Keratinocyte (primary cell): Measurements from ENCODE around the gene KIF26A. TPM values are rescaled to one million over a fixed set of nuclear protein-coding genes. Genes with fewer than 3 reads are reported as not detected.

Experiments used
- DNase-seq: peaks from one replicate; pipeline ENCODE4 v3.0.0-alpha.2; 2011; ENCODE audit warnings: low read depth, missing footprints, low spot score
- FAIRE-seq: peaks from 2 replicates; lab custom pipeline; 2011; peaks lifted over from hg19 to GRCh38; lab: Jason Lieb, UNC
- H2AFZ ChIP-seq: 2 replicates; pipeline ENCODE4 v1.6.0; 2012; ENCODE audit warnings: low read length, control low read depth, inconsistent platforms; ENCODE audit not compliant: control insufficient read depth
- H3K27ac ChIP-seq: 2 replicates; pipeline ENCODE4 v1.5.1; 2011; ENCODE audit warnings: low read length; ENCODE audit not compliant: control insufficient read depth, insufficient read depth
- H3K27me3 ChIP-seq: 3 replicates; pipeline ENCODE4 v1.6.0; 2011; ENCODE audit warnings: low read length; ENCODE audit not compliant: control insufficient read depth, insufficient read depth; ENCODE audit errors: extremely low read depth
- H3K36me3 ChIP-seq, 2 experiments: 2 replicates in 1 of 2; 3 replicates in 1 of 2; pipeline ENCODE4 v1.5.1; 2011; ENCODE audit warnings: low read length in 2 of 2, mild to moderate bottlenecking in 1 of 2; ENCODE audit not compliant: control insufficient read depth in 2 of 2, insufficient read depth in 2 of 2; ENCODE audit errors: extremely low read depth in 1 of 2
- H3K4me1 ChIP-seq: 3 replicates; pipeline ENCODE4 v1.5.1; 2011; ENCODE audit warnings: low read length; ENCODE audit not compliant: control insufficient read depth, insufficient read depth; ENCODE audit errors: extremely low read depth
- H3K4me2 ChIP-seq: 3 replicates; pipeline ENCODE4 v1.6.0; 2011; ENCODE audit warnings: low read depth, low read length; ENCODE audit not compliant: control insufficient read depth, insufficient read depth; ENCODE audit errors: extremely low read depth
- H3K4me3 ChIP-seq, 3 experiments: fragments of 200-600 bp in 1 of 3; sonication (generic) in 1 of 3; 2 replicates in 2 of 3; 3 replicates in 1 of 3; pipeline ENCODE4 v1.5.1; 2011 to 2016; ENCODE audit warnings: low read length in 3 of 3, mild to moderate bottlenecking in 3 of 3, control low read depth in 2 of 3, inconsistent platforms in 1 of 3, low read depth in 1 of 3, mixed read lengths in 1 of 3, mixed run types in 1 of 3, moderate library complexity in 1 of 3; ENCODE audit not compliant: control insufficient read depth in 2 of 3, insufficient read depth in 2 of 3; ENCODE audit errors: extremely low read depth in 1 of 3
- H3K79me2 ChIP-seq: 2 replicates; pipeline ENCODE4 v1.6.0; 2012; ENCODE audit warnings: low read length; ENCODE audit not compliant: control insufficient read depth, insufficient read depth
- H3K9ac ChIP-seq: 3 replicates; pipeline ENCODE4 v1.6.0; 2011; ENCODE audit warnings: low read length; ENCODE audit not compliant: control insufficient read depth, insufficient read depth; ENCODE audit errors: extremely low read depth
- H3K9me1 ChIP-seq: 3 replicates; pipeline ENCODE4 v1.6.0; 2011; ENCODE audit warnings: low read length; ENCODE audit not compliant: control insufficient read depth, insufficient read depth; ENCODE audit errors: extremely low read depth
- H3K9me3 ChIP-seq: 2 replicates; pipeline ENCODE4 v1.5.1; 2012; ENCODE audit warnings: low read depth, low read length; ENCODE audit not compliant: control insufficient read depth
- H4K20me1 ChIP-seq: 3 replicates; pipeline ENCODE4 v1.6.0; 2011; ENCODE audit warnings: low read length; ENCODE audit not compliant: control insufficient read depth, insufficient read depth; ENCODE audit errors: extremely low read depth
- CTCF ChIP-seq, 3 experiments: IDR thresholded peaks in 1 of 3; conservative IDR thresholded peaks in 1 of 3; optimal IDR thresholded peaks in 1 of 3; 2 replicates in 2 of 3; 3 replicates in 1 of 3; pipeline versions ENCODE3 to v1.5.1; 2011; ENCODE audit warnings: low read length in 3 of 3, mild to moderate bottlenecking in 3 of 3, moderate library complexity in 2 of 3, control low read depth in 1 of 3, inconsistent platforms in 1 of 3; ENCODE audit not compliant: insufficient read depth in 2 of 3; ENCODE audit errors: extremely low read depth in 1 of 3
- EZH2 ChIP-seq: IDR thresholded peaks from one replicate; pipeline ENCODE4 v1.6.1; 2012; ENCODE audit warnings: inconsistent platforms, mild to moderate bottlenecking, low read length, moderate library complexity
- dilution Hi-C: fragments of 300-500 bp; cut with MboI; formaldehyde crosslinking; loops from one replicate; pipeline ENCODE4 v1.7.0; 2020; ENCODE audit warnings: low sequenced_read_pairs; ENCODE audit not compliant: extremely low pct_ligation_motif_present
- polyA plus RNA-seq, 5 experiments: library from polyadenylated mRNA; depleted of rRNA in 3 of 5; stranded (reverse) in 3 of 5; stranded (forward) in 1 of 5; unstranded in 1 of 5; fragments of >200 nt; gene quantifications; 1 replicate in 1 of 5; 2 replicates in 3 of 5; 3 replicates in 1 of 5; pipeline versions ENCODE4 v1.2.1 to v1.2.3, GENCODE V29; 2011 to 2012; ENCODE audit warnings: missing spikeins in 2 of 5, low read depth in 1 of 5, low replicate concordance in 1 of 5

The KIF26A gene
- polyA plus RNA-seq, 1 donor (not counting 4 experiments of a cell fraction or from before 2014, with no cell fraction given): 0.07 TPM

GRCh38 chr14:104132981-104133380 lies 5.4 kb upstream of the KIF26A start:
- H3K9me1 ChIP-seq: no peaks in the 10 kb centered on the region
- H2AFZ ChIP-seq: no peak overlapping the region
- no peaks in the 10 kb centered on the region for H4K20me1 ChIP-seq
- H3K27me3 ChIP-seq: peaks cover 37% of the 10 kb centered on the region
- no peak overlapping the region for H3K4me2 ChIP-seq
- TF ChIP-seq CTCF (optimal IDR thresholded peaks at IDR 0.05 in 1 of 3, IDR thresholded peaks at IDR 0.05 in 1 of 3, conservative IDR thresholded peaks at IDR 0.05 in 1 of 3; ENCODE audit: extremely low read depth in 1 of 3, insufficient read depth in 2 of 3, low read length in 3 of 3): no peak
- TF ChIP-seq EZH2: no peak
- no peak overlapping the region for H3K9ac ChIP-seq
- FAIRE-seq (no peak), DNase-seq (no peak)
- no peaks in the 10 kb centered on the region for H3K79me2 ChIP-seq
- no peak overlapping the region for H3K27ac ChIP-seq
- H3K4me1 ChIP-seq: peaks cover 3% of the 10 kb centered on the region
- dilution Hi-C loops: loop anchor here (25.0 kb wide), 1 partner anchor 96 kb away; no protein-coding TSS in a partner anchor
- no peak overlapping the region for H3K4me3 ChIP-seq
- no peaks in the 10 kb centered on the region for H3K36me3 ChIP-seq
- peaks cover 2% of the 10 kb centered on the region for H3K9me3 ChIP-seq

DNA sequence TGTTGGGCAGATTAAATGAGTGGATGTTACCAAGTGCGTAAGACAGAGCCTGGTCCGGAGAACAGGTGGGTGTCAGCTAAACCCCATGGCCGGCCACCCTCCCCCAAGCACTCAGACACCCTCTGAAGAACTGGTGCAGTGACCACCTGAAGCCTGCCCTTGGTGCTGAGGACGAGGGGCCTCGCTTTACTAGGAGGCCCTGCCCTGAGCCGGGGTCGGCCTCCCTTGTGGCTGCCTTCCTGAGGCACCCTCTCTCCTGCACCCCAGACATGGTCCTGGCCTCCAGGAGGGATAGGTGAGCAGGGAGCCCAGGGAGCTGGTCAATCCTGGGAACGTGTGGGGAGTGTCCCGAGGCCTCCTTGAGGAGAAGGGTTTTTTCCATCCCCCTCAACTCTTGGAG lies 4.9 kb upstream of the KIF26A start:
- FAIRE-seq (no peak), DNase-seq (no peak)
- no peaks in the 10 kb centered on the region for H3K79me2 ChIP-seq
- no peaks in the 10 kb centered on the region for H3K36me3 ChIP-seq
- H3K4me2 ChIP-seq: no peak overlapping the region
- H2AFZ ChIP-seq: no peak overlapping the region
- H3K9me1 ChIP-seq: no peaks in the 10 kb centered on the region
- no peak overlapping the region for H3K9ac ChIP-seq
- TF ChIP-seq CTCF (optimal IDR thresholded peaks at IDR 0.05 in 1 of 3, IDR thresholded peaks at IDR 0.05 in 1 of 3, conservative IDR thresholded peaks at IDR 0.05 in 1 of 3; ENCODE audit: extremely low read depth in 1 of 3, insufficient read depth in 2 of 3, low read length in 3 of 3): no peak
- TF ChIP-seq EZH2: no peak
- H3K9me3 ChIP-seq: peaks cover 2% of the 10 kb centered on the region
- no peak overlapping the region for H3K27ac ChIP-seq
- no peaks in the 10 kb centered on the region for H4K20me1 ChIP-seq
- H3K4me3 ChIP-seq: no peak overlapping the region
- peaks cover 38% of the 10 kb centered on the region for H3K27me3 ChIP-seq
- H3K4me1 ChIP-seq: peaks cover 4% of the 10 kb centered on the region
- dilution Hi-C loops: loop anchor here (25.0 kb wide), 1 partner anchor 96 kb away; no protein-coding TSS in a partner anchor
